SK-N-SH treated with all-trans-retinoic acid at 6 μM for 48 hours (cell line): ENCODE data around the gene COL10A1.

ENCODE experiments used
- ATAC-seq: fragments of 200-7000 bp; cut with Tn5 transposase; 3 replicates; pipeline ENCODE4 v1.9.1; 2020; ENCODE audit warnings: mild to moderate bottlenecking, moderate library complexity
- ARNTL ChIP-seq: fragments of 450-650 bp; formaldehyde crosslinking; IDR thresholded peaks from 2 replicates; pipeline ENCODE4 v1.5.0; 2020; ENCODE audit warnings: low read depth, mild to moderate bottlenecking, moderate library complexity, borderline replicate concordance
- BACH2 ChIP-seq: fragments of 250-450 bp; sonication (Bioruptor Pico); IDR thresholded peaks from 2 replicates; pipeline ENCODE4 v1.9.0; 2021; ENCODE audit warnings: mild to moderate bottlenecking, borderline replicate concordance
- CREB5 ChIP-seq: fragments of 250-450 bp; sonication (Bioruptor Pico); IDR thresholded peaks from 2 replicates; pipeline ENCODE4 v1.5.1; 2020; ENCODE audit warnings: low read depth, mild to moderate bottlenecking, moderate library complexity
- CSDC2 ChIP-seq: fragments of 250-450 bp; sonication (Bioruptor Pico); IDR thresholded peaks from 2 replicates; pipeline ENCODE4 v1.5.0; 2020; ENCODE audit warnings: mild to moderate bottlenecking, moderate library complexity
- CSRNP3 ChIP-seq: fragments of 250-450 bp; sonication (Bioruptor Pico); IDR thresholded peaks from 2 replicates; pipeline ENCODE4 v1.5.1; 2021; ENCODE audit warnings: mild to moderate bottlenecking, moderate library complexity
- GLIS3 ChIP-seq: fragments of 250-450 bp; sonication (Bioruptor Pico); IDR thresholded peaks from 2 replicates; pipeline ENCODE4 v1.5.0; 2020; ENCODE audit warnings: mild to moderate bottlenecking, moderate library complexity
- ISL1 ChIP-seq: fragments of 250-450 bp; sonication (Bioruptor Pico); IDR thresholded peaks from 2 replicates; pipeline ENCODE4 v2.1.2; 2022; ENCODE audit warnings: mild to moderate bottlenecking, moderate library complexity
- OSR1 ChIP-seq: fragments of 250-450 bp; sonication (Bioruptor Pico); IDR thresholded peaks from 2 replicates; pipeline ENCODE4 v1.8.0; 2022; ENCODE audit warnings: moderate library complexity, mild to moderate bottlenecking, inconsistent platforms
- PATZ1 ChIP-seq: fragments of 250-450 bp; sonication (Bioruptor Pico); IDR thresholded peaks from 2 replicates; pipeline ENCODE4 v1.8.0; 2020; ENCODE audit warnings: mild to moderate bottlenecking, moderate library complexity, borderline replicate concordance
- POU6F1 ChIP-seq: fragments of 250-450 bp; sonication (Bioruptor Pico); IDR thresholded peaks from 2 replicates; pipeline ENCODE4 v1.8.0; 2021; ENCODE audit warnings: low read depth, mild to moderate bottlenecking, moderate library complexity, borderline replicate concordance
- RARB ChIP-seq: fragments of 250-450 bp; sonication (Bioruptor Pico); IDR thresholded peaks from 2 replicates; pipeline ENCODE4 v1.8.0; 2021; ENCODE audit warnings: mild to moderate bottlenecking, moderate library complexity
- SNAI2 ChIP-seq: fragments of 250-450 bp; sonication (Bioruptor Pico); IDR thresholded peaks from 2 replicates; pipeline ENCODE4 v1.5.0; 2020; ENCODE audit warnings: mild to moderate bottlenecking, moderate library complexity
- TCF4 ChIP-seq: fragments of 250-450 bp; sonication (Bioruptor Pico); IDR thresholded peaks from 2 replicates; pipeline ENCODE4 v1.8.0; 2021; ENCODE audit warnings: mild to moderate bottlenecking, moderate library complexity, borderline replicate concordance
- TSHZ2 ChIP-seq: fragments of 250-450 bp; sonication (Bioruptor Pico); IDR thresholded peaks from 2 replicates; pipeline ENCODE4 v1.5.0; 2020; ENCODE audit warnings: mild to moderate bottlenecking, moderate library complexity
- ZC3H10 ChIP-seq: fragments of 250-450 bp; sonication (Bioruptor Pico); IDR thresholded peaks from 2 replicates; pipeline ENCODE4 v1.5.1; 2021; ENCODE audit warnings: mild to moderate bottlenecking, moderate library complexity
- ZFP3 ChIP-seq: fragments of 250-450 bp; sonication (Bioruptor Pico); IDR thresholded peaks from 2 replicates; pipeline ENCODE4 v1.5.0; 2020; ENCODE audit warnings: mild to moderate bottlenecking, moderate library complexity
- ZFP30 ChIP-seq: fragments of 450-650 bp; formaldehyde crosslinking; IDR thresholded peaks from 2 replicates; pipeline ENCODE4 v1.5.0; 2022; ENCODE audit warnings: mild to moderate bottlenecking, moderate library complexity
- ZNF70 ChIP-seq: fragments of 450-650 bp; formaldehyde crosslinking; IDR thresholded peaks from 2 replicates; pipeline ENCODE4 v1.5.0; 2020; ENCODE audit warnings: mild to moderate bottlenecking, moderate library complexity
- ZNF8 ChIP-seq: fragments of 450-650 bp; formaldehyde crosslinking; IDR thresholded peaks from 2 replicates; pipeline ENCODE4 v1.5.0; 2020; ENCODE audit warnings: mild to moderate bottlenecking, moderate library complexity

The COL10A1 gene

GRCh38 chr6:116073765-116074440 is 52.0 kb downstream of the COL10A1 start:
- no peak for ATAC-seq
- TF ChIP-seq ISL1 (CRISPR knock-in tag) (no peak), ZC3H10 (CRISPR knock-in tag) (no peak), ZNF8 (CRISPR knock-in tag) (no peak), ZFP30 (no peak), ZFP3 (CRISPR knock-in tag) (no peak), ARNTL (CRISPR knock-in tag) (no peak), POU6F1 (CRISPR knock-in tag) (no peak), CSRNP3 (CRISPR knock-in tag) (no peak), GLIS3 (CRISPR knock-in tag) (no peak)

GRCh38 chr6:116072368-116072767 is 53.6 kb downstream of the COL10A1 start:
- TF ChIP-seq OSR1 (CRISPR knock-in tag) (no peak), PATZ1 (CRISPR knock-in tag) (no peak), TSHZ2 (CRISPR knock-in tag) (no peak), SNAI2 (CRISPR knock-in tag) (no peak), CSRNP3 (CRISPR knock-in tag) (no peak), ZNF70 (CRISPR knock-in tag) (no peak), ISL1 (CRISPR knock-in tag) (no peak), BACH2 (no peak), ZC3H10 (CRISPR knock-in tag) (no peak), CSDC2 (CRISPR knock-in tag) (no peak), TCF4 (CRISPR knock-in tag) (no peak), CREB5 (CRISPR knock-in tag) (no peak), POU6F1 (CRISPR knock-in tag) (no peak), ARNTL (CRISPR knock-in tag) (no peak), ZNF8 (CRISPR knock-in tag) (no peak), RARB (CRISPR knock-in tag) (no peak)
- ATAC-seq, result no peak
